HepG2 (cell line): ENCODE measurements around the gene MCF2L. TPM values are rescaled to one million over a fixed set of nuclear protein-coding genes. Genes with fewer than 3 reads are reported as not detected.

ENCODE experiments used
- ATAC-seq: fragments of 200-7000 bp; cut with Tn5 transposase; 3 replicates; pipeline ENCODE4 v1.9.1; 2020; ENCODE audit warnings: mild to moderate bottlenecking, moderate library complexity
- BruUV-seq: library from RNA; stranded (reverse); fragments of 400-500 nt; replicated peaks from 2 replicates; lab custom pipeline; 2021; lab: Mats Ljungman, UMichigan
- CTCF ChIA-PET: fragments of 300-600 bp; formaldehyde crosslinking; extraction: SDS; loops from one replicate; lab custom pipeline; 2021; ENCODE audit warnings: low total read pairs, inconsistent platforms, low intra/inter-chr PET ratio; lab: Yijun Ruan, JAX
- POLR2A ChIA-PET: fragments of 350-600 bp; sonication (Branson Sonifier 250); formaldehyde crosslinking; loops from one replicate; lab custom pipeline; 2020; ENCODE audit warnings: antibody characterized with exemption, inconsistent platforms; lab: Yijun Ruan, JAX
- DNase-seq: peaks from one replicate; pipeline ENCODE4 v3.0.0-alpha.2; 2015; ENCODE audit warnings: low spot score
- FAIRE-seq: peaks from 3 replicates; lab custom pipeline; 2011; peaks lifted over from hg19 to GRCh38; lab: Jason Lieb, UNC
- H2AFZ ChIP-seq: one replicate; pipeline ENCODE4 v1.6.1; 2011; ENCODE audit warnings: low read length, inconsistent platforms
- H3K27ac ChIP-seq: fragments of 300-600 bp; 3 replicates; pipeline ENCODE4 v1.8.0; 2011; ENCODE audit warnings: mixed run types, mild to moderate bottlenecking, mixed read lengths, low read length, inconsistent platforms; ENCODE audit not compliant: insufficient read depth; ENCODE audit errors: extremely low read length
- H3K27me3 ChIP-seq, 2 experiments: fragments of 200-600 bp in 1 of 2; 2 replicates in 1 of 2; 3 replicates in 1 of 2; pipeline versions ENCODE4 v1.6.0 to v1.8.0; 2011; ENCODE audit warnings: low read length in 2 of 2, mild to moderate bottlenecking in 2 of 2, moderate library complexity in 2 of 2, inconsistent platforms in 1 of 2; ENCODE audit not compliant: insufficient read depth in 2 of 2, control insufficient read depth in 1 of 2
- H3K36me3 ChIP-seq, 2 experiments: fragments of 200-600 bp in 1 of 2; replicated peaks in 1 of 2; 2 replicates in 1 of 2; 3 replicates in 1 of 2; pipeline versions ENCODE4 v1.5.1 to v1.8.0; 2011; ENCODE audit warnings: low read length in 2 of 2, inconsistent platforms in 1 of 2; ENCODE audit not compliant: insufficient read depth in 2 of 2, control insufficient read depth in 1 of 2
- H3K4me1 ChIP-seq: 2 replicates; pipeline ENCODE4 v1.5.1; 2012; ENCODE audit warnings: low read length, inconsistent platforms; ENCODE audit not compliant: insufficient read depth
- H3K4me2 ChIP-seq: 2 replicates; pipeline ENCODE4 v1.6.0; 2011; ENCODE audit warnings: low read depth, low read length, inconsistent platforms
- H3K4me3 ChIP-seq, 3 experiments: fragments of 200-600 bp in 1 of 3; sonication (generic), shearing (Covaris generic) in 1 of 3; replicated peaks in 1 of 3; 2 replicates each; pipeline ENCODE4 v1.5.1; 2011 to 2016; ENCODE audit warnings: low read length in 3 of 3, inconsistent platforms in 2 of 3, low read depth in 2 of 3, mild to moderate bottlenecking in 2 of 3, control low read depth in 1 of 3, mixed read lengths in 1 of 3; ENCODE audit not compliant: insufficient read depth in 1 of 3
- H3K79me2 ChIP-seq: one replicate; pipeline ENCODE4 v1.6.1; 2011; ENCODE audit warnings: low read length, inconsistent platforms; ENCODE audit not compliant: insufficient read depth
- H3K9ac ChIP-seq: 2 replicates; pipeline ENCODE4 v1.6.0; 2011; ENCODE audit warnings: mild to moderate bottlenecking, low read depth, low read length, inconsistent platforms; ENCODE audit not compliant: insufficient read depth
- H3K9me3 ChIP-seq: 2 replicates; pipeline ENCODE4 v1.5.1; 2012; ENCODE audit warnings: mild to moderate bottlenecking, low read length
- H4K20me1 ChIP-seq: 2 replicates; pipeline ENCODE4 v1.6.0; 2011; ENCODE audit warnings: inconsistent platforms, mild to moderate bottlenecking, low read length, moderate library complexity; ENCODE audit not compliant: insufficient read depth
- MIXL1 ChIP-seq: IDR thresholded peaks from 2 replicates; pipeline ENCODE4 v1.6.1; 2016
- MLX ChIP-seq: IDR thresholded peaks from 2 replicates; pipeline ENCODE4 v1.6.1; 2016
- PITX1 ChIP-seq: sonication (generic); formaldehyde crosslinking; IDR thresholded peaks from 2 replicates; pipeline ENCODE4 v1.5.1; 2020; ENCODE audit warnings: mild to moderate bottlenecking, missing genetic modification reagents
- TEAD3 ChIP-seq: optimal IDR thresholded peaks from 2 replicates; pipeline ENCODE3; 2016; ENCODE audit warnings: borderline replicate concordance
- THAP9 ChIP-seq: sonication (generic); formaldehyde crosslinking; IDR thresholded peaks from 2 replicates; pipeline ENCODE4; 2020; ENCODE audit warnings: missing genetic modification reagents, mild to moderate bottlenecking, borderline replicate concordance
- ZNF225 ChIP-seq: sonication (generic); formaldehyde crosslinking; IDR thresholded peaks from 2 replicates; pipeline ENCODE4 v1.4.0; 2020; ENCODE audit warnings: mild to moderate bottlenecking, missing genetic modification reagents
- ZNF414 ChIP-seq: sonication (generic); formaldehyde crosslinking; IDR thresholded peaks from 2 replicates; pipeline ENCODE4 v1.5.0; 2020; ENCODE audit warnings: missing genetic modification reagents
- ZNF512 ChIP-seq: sonication (generic); formaldehyde crosslinking; IDR thresholded peaks from 2 replicates; pipeline ENCODE4 v1.4.0; 2020; ENCODE audit warnings: mild to moderate bottlenecking, missing genetic modification reagents
- WGBS: methylation state at CpG from one replicate; pipeline ENCODE4 v1.1.6; 2017; ENCODE audit warnings: low lambda C conversion rate; 5-methylcytosine and 5-hydroxymethylcytosine counted together
- in situ Hi-C: cut with HindIII; loops from 2 replicates; pipeline ENCODE4 v1.10.0; 2017; ENCODE audit warnings: low pct_unique_long_range_greater_than_20kb; ENCODE audit not compliant: extremely low pct_ligation_motif_present
- intact Hi-C: fragments of 100-400 bp; cut with micrococcal nuclease; formaldehyde crosslinking; loops from one replicate; pipeline ENCODE4 v1.10.0; 2022; ENCODE audit not compliant: unreplicated experiment
- polyA plus RNA-seq, 8 experiments: library from polyadenylated mRNA; depleted of rRNA in 3 of 8; stranded (reverse) in 7 of 8; unstranded in 1 of 8; fragments of >200 nt; fragmentation: Illumina TruSeq in 4 of 8; extraction: Trizol in 4 of 8; gene quantifications; 2 replicates each; pipeline versions ENCODE4 v1.2.1 to v1.2.3, GENCODE V29; 2011 to 2016; ENCODE audit warnings: low read depth in 4 of 8, missing spikeins in 1 of 8, mixed read lengths in 1 of 8; ENCODE audit not compliant: insufficient read depth in 1 of 8
- total RNA-seq, 5 experiments: library from RNA; depleted of rRNA; stranded (reverse); fragments of >200 nt; fragmentation: Illumina TruSeq; extraction: Trizol; gene quantifications; 2 replicates each; pipeline ENCODE4 v1.2.3, GENCODE V29; 2016; ENCODE audit warnings: low read depth in 1 of 5
- TF ChIP-seq, protein P1 (sequence below): sonication (generic); formaldehyde crosslinking; IDR thresholded peaks from 2 replicates; pipeline ENCODE4 v1.8.1; 2023; ENCODE audit warnings: missing genetic modification reagents, inconsistent platforms, borderline replicate concordance
- TF ChIP-seq, protein P2 (sequence below): sonication (generic); formaldehyde crosslinking; IDR thresholded peaks from 2 replicates; pipeline ENCODE4 v1.4.0; 2020; ENCODE audit warnings: mild to moderate bottlenecking, low read depth, missing genetic modification reagents

Gene MCF2L
- total and polyA plus RNA-seq, 2 of the 13 experiments (the other 11 are each of a cell fraction or from before 2014, with no cell fraction given) = 19.4 to 28.4 TPM

- TF ChIP-seq, protein P1, sequence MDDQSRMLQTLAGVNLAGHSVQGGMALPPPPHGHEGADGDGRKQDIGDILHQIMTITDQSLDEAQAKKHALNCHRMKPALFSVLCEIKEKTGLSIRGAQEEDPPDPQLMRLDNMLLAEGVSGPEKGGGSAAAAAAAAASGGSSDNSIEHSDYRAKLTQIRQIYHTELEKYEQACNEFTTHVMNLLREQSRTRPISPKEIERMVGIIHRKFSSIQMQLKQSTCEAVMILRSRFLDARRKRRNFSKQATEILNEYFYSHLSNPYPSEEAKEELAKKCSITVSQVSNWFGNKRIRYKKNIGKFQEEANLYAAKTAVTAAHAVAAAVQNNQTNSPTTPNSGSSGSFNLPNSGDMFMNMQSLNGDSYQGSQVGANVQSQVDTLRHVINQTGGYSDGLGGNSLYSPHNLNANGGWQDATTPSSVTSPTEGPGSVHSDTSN (CRISPR knock-in tag) = no peak
- peak; percentile 46 for TF ChIP-seq TEAD3 (CRISPR knock-in tag)
- TF ChIP-seq MIXL1 (CRISPR knock-in tag) = peak; percentile 79
- TF ChIP-seq ZNF512 (CRISPR knock-in tag) = no peak
- TF ChIP-seq, all 625 proteins: peak for 203
These were observed 40.9 kb downstream of the MCF2L start (continued) for GRCh38 chr13:113009743-113010509.

DNA sequence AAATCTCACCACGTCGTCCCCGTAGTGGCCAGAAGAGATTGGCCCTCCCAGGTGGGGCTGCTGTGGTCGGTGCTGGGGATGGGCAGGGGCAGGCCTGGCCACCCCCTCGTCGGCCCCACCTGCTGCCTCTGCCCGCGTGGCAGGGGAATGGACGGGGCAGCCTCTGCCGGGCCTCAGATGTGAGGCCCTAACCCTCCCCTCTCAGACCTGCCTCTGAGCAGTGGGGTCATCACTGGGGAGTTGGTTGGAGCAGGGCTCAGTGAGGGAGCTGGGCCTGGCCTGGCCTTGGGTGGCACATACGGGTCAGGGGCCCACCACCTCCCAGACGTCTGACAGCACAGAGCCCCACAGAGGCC lies 41.5 kb downstream of the MCF2L start:
- H3K9me3 ChIP-seq = no peaks in the 10 kb centered on the region
- peaks cover 17% of the 10 kb centered on the region for H3K79me2 ChIP-seq
- ATAC-seq (peak; percentile 11), DNase-seq (no peak), FAIRE-seq (no peak)
- no peaks in the 10 kb centered on the region for H4K20me1 ChIP-seq
- in situ Hi-C loops (no loop called here), intact Hi-C loops (loop anchor here (1.0 kb wide), 1 partner anchor 12 kb away; no protein-coding TSS in a partner anchor)
- H3K4me2 ChIP-seq = no peak overlapping the region
- POLR2A ChIA-PET = interaction anchor here (1.1 kb wide), 2 partner anchors 13 to 14 kb away, joined by 4 read pairs; no protein-coding TSS in a partner anchor
- no peak overlapping the region for H2AFZ ChIP-seq
- H3K27ac ChIP-seq = peak overlapping the region; percentile 80
- peak overlapping the region; percentile 60 for H3K9ac ChIP-seq
- peaks cover 3 to 7% of the 10 kb centered on the region in 2 experiments; a peak in 2 of 5 replicates for H3K36me3 ChIP-seq
- H3K27me3 ChIP-seq = no peaks in the 10 kb centered on the region
- H3K4me1 ChIP-seq = peaks cover 63% of the 10 kb centered on the region
- H3K4me3 ChIP-seq = no peak overlapping the region
- CTCF ChIA-PET = no interaction called here
- no CpG with 5 or more reads among the region's 12 CpGs for WGBS
- no TSS peak for BruUV-seq
- TF ChIP-seq ZNF414 (CRISPR knock-in tag) (no peak), MLX (peak; percentile 11; the same call in 1 of the 2 replicates), PITX1 (CRISPR knock-in tag) (0 out of 2 replicates have a peak, but pooled peaks have one; percentile 16), ZNF225 (CRISPR knock-in tag) (0 out of 2 replicates have a peak, but pooled peaks have one; percentile 24), THAP9 (CRISPR knock-in tag) (peak; percentile 13; the same call in 1 of the 2 replicates)
- TF ChIP-seq, protein P2, sequence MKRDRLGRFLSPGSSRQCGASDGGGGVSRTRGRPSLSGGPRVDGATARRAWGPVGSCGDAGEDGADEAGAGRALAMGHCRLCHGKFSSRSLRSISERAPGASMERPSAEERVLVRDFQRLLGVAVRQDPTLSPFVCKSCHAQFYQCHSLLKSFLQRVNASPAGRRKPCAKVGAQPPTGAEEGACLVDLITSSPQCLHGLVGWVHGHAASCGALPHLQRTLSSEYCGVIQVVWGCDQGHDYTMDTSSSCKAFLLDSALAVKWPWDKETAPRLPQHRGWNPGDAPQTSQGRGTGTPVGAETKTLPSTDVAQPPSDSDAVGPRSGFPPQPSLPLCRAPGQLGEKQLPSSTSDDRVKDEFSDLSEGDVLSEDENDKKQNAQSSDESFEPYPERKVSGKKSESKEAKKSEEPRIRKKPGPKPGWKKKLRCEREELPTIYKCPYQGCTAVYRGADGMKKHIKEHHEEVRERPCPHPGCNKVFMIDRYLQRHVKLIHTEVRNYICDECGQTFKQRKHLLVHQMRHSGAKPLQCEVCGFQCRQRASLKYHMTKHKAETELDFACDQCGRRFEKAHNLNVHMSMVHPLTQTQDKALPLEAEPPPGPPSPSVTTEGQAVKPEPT (CRISPR knock-in tag) = no peak
